ENCODE data around the gene C3orf38. TPM values are rescaled to one million over a fixed set of nuclear protein-coding genes. Genes with fewer than 3 reads are reported as not detected.

C3orf38 gene
- polyA plus RNA-seq, 2 of the 4 experiments (the other 2 are of a cell fraction) = 18.5 to 25.0 TPM

- H3K9me3 ChIP-seq = no peaks in the 10 kb centered on the region
- TF ChIP-seq ZFP36 (IDR thresholded peaks at IDR 0.05; ENCODE audit: borderline replicate concordance, partially characterized antibody) = no peak
- no peak for ATAC-seq
- H3K4me1 ChIP-seq = no peaks in the 10 kb centered on the region
- POLR2A ChIA-PET = no interaction called here
- H3K4me3 ChIP-seq = no peak overlapping the region
- FAIRE-seq = no peak
- DNase-seq (ENCODE audit: low read depth in 1 of 2, low spot score in 1 of 2) = no peak
- 88% methylated on average over 1 of the region's 1 CpG for WGBS (ENCODE audit: missing lambda C conversion rate)
- CTCF ChIA-PET = interaction anchor here (0.6 to 2.0 kb wide), 3 partner anchors 9 to 20 kb away, joined by 3 to 14 read pairs (median 3); no protein-coding TSS in a partner anchor
- H3K27ac ChIP-seq = no peak overlapping the region
- no peak overlapping the region for H3K4me2 ChIP-seq
Measured at GRCh38 chr3:88123526-88123925, 26.2 kb upstream of the C3orf38 start.

GRCh38 chr3:88131695-88132094 lies 18.1 kb upstream of the C3orf38 start:
- no peak for TF ChIP-seq JUNB (IDR thresholded peaks at IDR 0.05)
- no peak for TF ChIP-seq SREBF2 (IDR thresholded peaks at IDR 0.05)
- TF ChIP-seq NPAS2 (CRISPR knock-in tag; IDR thresholded peaks at IDR 0.05; ENCODE audit: borderline replicate concordance) = no peak
- TF ChIP-seq EHMT2 (IDR thresholded peaks at IDR 0.05; ENCODE audit: low read depth) = no peak
- no peak for TF ChIP-seq POLR2A (IDR thresholded peaks at IDR 0.05; ENCODE audit: low read length)
- no peak for TF ChIP-seq CBX2 (IDR thresholded peaks at IDR 0.05; ENCODE audit: borderline replicate concordance, low read depth)
- no peak for TF ChIP-seq CBX8 (IDR thresholded peaks at IDR 0.05)
- no peak for TF ChIP-seq FOSL2 (IDR thresholded peaks at IDR 0.05)
- no peak for TF ChIP-seq FOSL2 (CRISPR knock-in tag; IDR thresholded peaks at IDR 0.05)
- TF ChIP-seq EHF (CRISPR knock-in tag; IDR thresholded peaks at IDR 0.05) = no peak
- no peak for TF ChIP-seq KDM5A (IDR thresholded peaks at IDR 0.05)
- no peak for TF ChIP-seq KDM1A (IDR thresholded peaks at IDR 0.05; ENCODE audit: low read depth)
- TF ChIP-seq SMC3 (IDR thresholded peaks at IDR 0.05) = no peak
- no peak for TF ChIP-seq ELK1 (IDR thresholded peaks at IDR 0.05; ENCODE audit: low read depth, low read length)
- no peak for TF ChIP-seq GATA3 (IDR thresholded peaks at IDR 0.05; ENCODE audit: borderline replicate concordance)
- TF ChIP-seq HOXB5 (CRISPR knock-in tag; IDR thresholded peaks at IDR 0.05) = no peak
- no peak for TF ChIP-seq RARB (CRISPR knock-in tag; IDR thresholded peaks at IDR 0.05)
- no peak overlapping the region for H3K27ac ChIP-seq
- DNase-seq (ENCODE audit: low read depth in 1 of 2, low spot score in 1 of 2) (no peak), ATAC-seq (no peak), FAIRE-seq (no peak)
- H3K4me3 ChIP-seq = no peak overlapping the region
- no peak overlapping the region for H3K4me2 ChIP-seq
- H3K9me3 ChIP-seq = no peaks in the 10 kb centered on the region
- no peaks in the 10 kb centered on the region for H3K4me1 ChIP-seq
- ChIA-PET CTCF (interaction anchor here (0.8 to 2.6 kb wide), 3 partner anchors 8 to 18 kb away, joined by 3 to 11 read pairs (median 3); partner anchors contain the start of gene C3orf38), POLR2A (no interaction called here)
- WGBS (ENCODE audit: missing lambda C conversion rate) = 96% methylated on average over 1 of the region's 1 CpG

- FAIRE-seq = peak; percentile 43
- POLR2A ChIA-PET = no interaction called here
- no peaks in the 10 kb centered on the region for H3K4me1 ChIP-seq
- H3K4me2 ChIP-seq = no peak overlapping the region
- CTCF ChIA-PET = interaction anchor here (1.0 to 2.6 kb wide), 3 partner anchors 16 to 29 kb away, joined by 3 to 11 read pairs (median 4); partner anchors contain the start of gene C3orf38
- no peaks in the 10 kb centered on the region for H3K9me3 ChIP-seq
- no peak overlapping the region for H3K4me3 ChIP-seq
- no peak for DNase-seq (ENCODE audit: low read depth in 1 of 2, low spot score in 1 of 2)
- 86% methylated on average over 1 of the region's 1 CpG for WGBS (ENCODE audit: missing lambda C conversion rate)
- H3K27ac ChIP-seq = no peak overlapping the region
- no peak for ATAC-seq
- TF ChIP-seq RNF2 (IDR thresholded peaks at IDR 0.05; ENCODE audit: borderline replicate concordance, low read depth) (no peak), HDAC2 (IDR thresholded peaks at IDR 0.05) (no peak), RCOR1 (IDR thresholded peaks at IDR 0.05; ENCODE audit: low read depth, low read length) (no peak), MAFK (IDR thresholded peaks at IDR 0.05; ENCODE audit: partially characterized antibody) (no peak), GATA3 (IDR thresholded peaks at IDR 0.05; ENCODE audit: borderline replicate concordance) (no peak), EHF (CRISPR knock-in tag; IDR thresholded peaks at IDR 0.05) (no peak), MAX (IDR thresholded peaks at IDR 0.05) (no peak), FOXS1 (CRISPR knock-in tag; IDR thresholded peaks at IDR 0.05) (no peak), ELK1 (IDR thresholded peaks at IDR 0.05; ENCODE audit: low read depth, low read length) (no peak)
Measured at GRCh38 chr3:88132894-88133293, 16.9 kb upstream of the C3orf38 start.

Data from A549 (cell line).